Neural cell (in vitro differentiated cells): ENCODE measurements around the gene CSGALNACT2. TPM values are rescaled to one million over a fixed set of nuclear protein-coding genes. Genes with fewer than 3 reads are reported as not detected.

ENCODE experiments used
- H2AFZ ChIP-seq: fragments of 200-600, 300-800 bp; sonication (generic), shearing (Covaris generic); 2 replicates; pipeline ENCODE4 v1.6.0; 2014; ENCODE audit warnings: low read depth, mild to moderate bottlenecking, antibody characterized with exemption, low read length, moderate library complexity
- H3F3A ChIP-seq: fragments of 200-600 bp; shearing (Covaris generic); 2 replicates; pipeline ENCODE4 v1.6.1; 2016; ENCODE audit warnings: mild to moderate bottlenecking, moderate library complexity, mixed read lengths, antibody characterized with exemption, low read length; ENCODE audit not compliant: insufficient read depth, poor library complexity, severe bottlenecking
- H3K27ac ChIP-seq: fragments of 200-600, 300-800 bp; sonication (generic), shearing (Covaris generic); 2 replicates; pipeline ENCODE4 v1.5.1; 2014; ENCODE audit warnings: mild to moderate bottlenecking, low read length, moderate library complexity
- H3K27me3 ChIP-seq: fragments of 300-800, 200-600 bp; sonication (generic), shearing (Covaris generic); 2 replicates; pipeline ENCODE4 v1.6.0; 2014; ENCODE audit warnings: mild to moderate bottlenecking, low read depth, low read length, moderate library complexity; ENCODE audit not compliant: insufficient read depth
- H3K36me3 ChIP-seq: fragments of 300-800, 200-600 bp; sonication (generic), shearing (Covaris generic); 2 replicates; pipeline ENCODE4 v1.5.1; 2014; ENCODE audit warnings: mild to moderate bottlenecking, antibody characterized with exemption, low read length, moderate library complexity; ENCODE audit not compliant: insufficient read depth
- H3K4me2 ChIP-seq: fragments of 300-800, 200-600 bp; sonication (generic), shearing (Covaris generic); 2 replicates; pipeline ENCODE4 v1.6.0; 2014; ENCODE audit warnings: mild to moderate bottlenecking, low read length
- H3K4me3 ChIP-seq: fragments of 300-800, 200-600 bp; sonication (generic), shearing (Covaris generic); 2 replicates; pipeline ENCODE4 v1.5.1; 2014; ENCODE audit warnings: mild to moderate bottlenecking, low read length, moderate library complexity
- H3K79me2 ChIP-seq: fragments of 200-600 bp; shearing (Covaris generic); replicated peaks from 2 replicates; pipeline ENCODE4 v1.6.0; 2014; ENCODE audit warnings: mild to moderate bottlenecking, low read length, moderate library complexity; ENCODE audit not compliant: insufficient read depth
- H3K9ac ChIP-seq: fragments of 300-800, 200-600 bp; sonication (generic), shearing (Covaris generic); 2 replicates; pipeline ENCODE4 v1.6.1; 2016; ENCODE audit warnings: mild to moderate bottlenecking, low read length, mixed read lengths
- H3K9me2 ChIP-seq: fragments of 200-600 bp; shearing (Covaris generic); 2 replicates; pipeline ENCODE4 v1.6.1; 2016; ENCODE audit warnings: mild to moderate bottlenecking, low read length, mixed read lengths; ENCODE audit not compliant: insufficient read depth
- H3K9me3 ChIP-seq: fragments of 200-600, 300-800 bp; sonication (generic), shearing (Covaris generic); 2 replicates; pipeline ENCODE4 v1.6.1; 2016; ENCODE audit warnings: mild to moderate bottlenecking, mixed run types, low read length, moderate library complexity, mixed read lengths
- H4K20me1 ChIP-seq: fragments of 200-600 bp; shearing (Covaris generic); 2 replicates; pipeline ENCODE4 v1.6.1; 2016; ENCODE audit warnings: mild to moderate bottlenecking, mixed run types; ENCODE audit not compliant: insufficient read depth
- EP300 ChIP-seq: fragments of 450-650 bp; conservative IDR thresholded peaks from 2 replicates; pipeline ENCODE4 v1.6.1; 2014; ENCODE audit warnings: antibody characterized with exemption, mild to moderate bottlenecking, moderate library complexity; ENCODE audit not compliant: poor library complexity, severe bottlenecking
- EZH2 ChIP-seq: fragments of 200-600, 300-800 bp; shearing (Covaris generic), sonication (generic); IDR thresholded peaks from 2 replicates; pipeline ENCODE4 v1.6.1; 2014; ENCODE audit warnings: antibody characterized with exemption, low read length, borderline replicate concordance, mild to moderate bottlenecking; ENCODE audit not compliant: insufficient read depth, poor library complexity, severe bottlenecking
- MXI1 ChIP-seq: fragments of 450-650 bp; conservative IDR thresholded peaks from 2 replicates; pipeline ENCODE4 v1.6.1; 2014; ENCODE audit warnings: antibody characterized with exemption, mild to moderate bottlenecking; ENCODE audit not compliant: poor library complexity, severe bottlenecking
- POLR2AphosphoS5 ChIP-seq: IDR thresholded peaks from 2 replicates; pipeline ENCODE4 v1.6.1; 2012
- RAD21 ChIP-seq: fragments of 450-650 bp; conservative IDR thresholded peaks from 2 replicates; pipeline ENCODE4 v1.6.1; 2014; ENCODE audit warnings: antibody characterized with exemption, mild to moderate bottlenecking, moderate library complexity
- SMC3 ChIP-seq: fragments of 450-650 bp; conservative IDR thresholded peaks from 2 replicates; pipeline ENCODE4 v1.6.1; 2014; ENCODE audit warnings: antibody characterized with exemption, mild to moderate bottlenecking, moderate library complexity; ENCODE audit not compliant: poor library complexity
- TAF1 ChIP-seq: IDR thresholded peaks from 2 replicates; pipeline ENCODE4 v1.6.1; 2012; ENCODE audit warnings: low read depth
- polyA plus RNA-seq: library from polyadenylated mRNA; depleted of rRNA; stranded (reverse); fragments of >200 nt; gene quantifications from 2 replicates; pipeline ENCODE4 v1.2.3, GENCODE V29; 2014
- TF ChIP-seq, protein P1 (sequence below): IDR thresholded peaks from 2 replicates; pipeline ENCODE4 v1.6.1; 2012; ENCODE audit warnings: borderline replicate concordance
- TF ChIP-seq, protein P2 (sequence below): fragments of 450-650 bp; IDR thresholded peaks from 2 replicates; pipeline ENCODE4 v1.5.1; 2014; ENCODE audit warnings: antibody characterized with exemption, mild to moderate bottlenecking, moderate library complexity; ENCODE audit not compliant: poor library complexity, severe bottlenecking

Gene CSGALNACT2
- polyA plus RNA-seq, 1 donor from 2014 or later = 20.7 TPM

DNA sequence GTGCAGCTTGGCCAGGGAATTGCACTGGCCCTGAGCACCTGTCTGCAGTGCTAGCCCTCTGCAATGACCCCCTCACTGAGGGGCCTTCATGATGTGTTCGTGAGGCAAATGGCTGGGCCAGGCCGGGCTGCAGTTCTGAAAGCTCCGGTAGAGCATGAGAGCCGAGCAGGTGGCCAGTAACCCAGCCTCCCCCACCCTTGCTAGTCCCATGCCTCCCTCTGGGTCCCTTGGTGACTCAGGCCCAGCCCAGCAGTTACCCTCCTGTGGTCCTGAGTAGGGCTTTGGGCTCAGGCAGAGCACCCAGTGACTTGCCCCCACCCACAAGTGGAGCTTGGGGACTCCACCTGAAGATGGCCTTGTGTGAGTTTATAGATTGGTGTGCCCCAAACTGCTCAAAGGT lies 16.1 kb upstream of the CSGALNACT2 start:
- TF ChIP-seq TAF1 (no peak), RAD21 (no peak), EP300 (no peak), MXI1 (no peak), EZH2 (no peak), SMC3 (no peak), POLR2AphosphoS5 (no peak)
- TF ChIP-seq, protein P1, sequence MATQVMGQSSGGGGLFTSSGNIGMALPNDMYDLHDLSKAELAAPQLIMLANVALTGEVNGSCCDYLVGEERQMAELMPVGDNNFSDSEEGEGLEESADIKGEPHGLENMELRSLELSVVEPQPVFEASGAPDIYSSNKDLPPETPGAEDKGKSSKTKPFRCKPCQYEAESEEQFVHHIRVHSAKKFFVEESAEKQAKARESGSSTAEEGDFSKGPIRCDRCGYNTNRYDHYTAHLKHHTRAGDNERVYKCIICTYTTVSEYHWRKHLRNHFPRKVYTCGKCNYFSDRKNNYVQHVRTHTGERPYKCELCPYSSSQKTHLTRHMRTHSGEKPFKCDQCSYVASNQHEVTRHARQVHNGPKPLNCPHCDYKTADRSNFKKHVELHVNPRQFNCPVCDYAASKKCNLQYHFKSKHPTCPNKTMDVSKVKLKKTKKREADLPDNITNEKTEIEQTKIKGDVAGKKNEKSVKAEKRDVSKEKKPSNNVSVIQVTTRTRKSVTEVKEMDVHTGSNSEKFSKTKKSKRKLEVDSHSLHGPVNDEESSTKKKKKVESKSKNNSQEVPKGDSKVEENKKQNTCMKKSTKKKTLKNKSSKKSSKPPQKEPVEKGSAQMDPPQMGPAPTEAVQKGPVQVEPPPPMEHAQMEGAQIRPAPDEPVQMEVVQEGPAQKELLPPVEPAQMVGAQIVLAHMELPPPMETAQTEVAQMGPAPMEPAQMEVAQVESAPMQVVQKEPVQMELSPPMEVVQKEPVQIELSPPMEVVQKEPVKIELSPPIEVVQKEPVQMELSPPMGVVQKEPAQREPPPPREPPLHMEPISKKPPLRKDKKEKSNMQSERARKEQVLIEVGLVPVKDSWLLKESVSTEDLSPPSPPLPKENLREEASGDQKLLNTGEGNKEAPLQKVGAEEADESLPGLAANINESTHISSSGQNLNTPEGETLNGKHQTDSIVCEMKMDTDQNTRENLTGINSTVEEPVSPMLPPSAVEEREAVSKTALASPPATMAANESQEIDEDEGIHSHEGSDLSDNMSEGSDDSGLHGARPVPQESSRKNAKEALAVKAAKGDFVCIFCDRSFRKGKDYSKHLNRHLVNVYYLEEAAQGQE = no peak
- TF ChIP-seq, protein P2, sequence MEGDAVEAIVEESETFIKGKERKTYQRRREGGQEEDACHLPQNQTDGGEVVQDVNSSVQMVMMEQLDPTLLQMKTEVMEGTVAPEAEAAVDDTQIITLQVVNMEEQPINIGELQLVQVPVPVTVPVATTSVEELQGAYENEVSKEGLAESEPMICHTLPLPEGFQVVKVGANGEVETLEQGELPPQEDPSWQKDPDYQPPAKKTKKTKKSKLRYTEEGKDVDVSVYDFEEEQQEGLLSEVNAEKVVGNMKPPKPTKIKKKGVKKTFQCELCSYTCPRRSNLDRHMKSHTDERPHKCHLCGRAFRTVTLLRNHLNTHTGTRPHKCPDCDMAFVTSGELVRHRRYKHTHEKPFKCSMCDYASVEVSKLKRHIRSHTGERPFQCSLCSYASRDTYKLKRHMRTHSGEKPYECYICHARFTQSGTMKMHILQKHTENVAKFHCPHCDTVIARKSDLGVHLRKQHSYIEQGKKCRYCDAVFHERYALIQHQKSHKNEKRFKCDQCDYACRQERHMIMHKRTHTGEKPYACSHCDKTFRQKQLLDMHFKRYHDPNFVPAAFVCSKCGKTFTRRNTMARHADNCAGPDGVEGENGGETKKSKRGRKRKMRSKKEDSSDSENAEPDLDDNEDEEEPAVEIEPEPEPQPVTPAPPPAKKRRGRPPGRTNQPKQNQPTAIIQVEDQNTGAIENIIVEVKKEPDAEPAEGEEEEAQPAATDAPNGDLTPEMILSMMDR = no peak
- Histone ChIP-seq H3K9me3 (no peaks in the 10 kb centered on the region), H3K36me3 (no peaks in the 10 kb centered on the region), H2AFZ (no peak overlapping the region), H3K9ac (no peak overlapping the region), H3F3A (no peaks in the 10 kb centered on the region), H3K79me2 (no peaks in the 10 kb centered on the region), H3K4me2 (no peak overlapping the region), H3K4me3 (no peak overlapping the region), H4K20me1 (no peaks in the 10 kb centered on the region), H3K27ac (no peak overlapping the region), H3K27me3 (no peaks in the 10 kb centered on the region), H3K9me2 (no peaks in the 10 kb centered on the region)

DNA sequence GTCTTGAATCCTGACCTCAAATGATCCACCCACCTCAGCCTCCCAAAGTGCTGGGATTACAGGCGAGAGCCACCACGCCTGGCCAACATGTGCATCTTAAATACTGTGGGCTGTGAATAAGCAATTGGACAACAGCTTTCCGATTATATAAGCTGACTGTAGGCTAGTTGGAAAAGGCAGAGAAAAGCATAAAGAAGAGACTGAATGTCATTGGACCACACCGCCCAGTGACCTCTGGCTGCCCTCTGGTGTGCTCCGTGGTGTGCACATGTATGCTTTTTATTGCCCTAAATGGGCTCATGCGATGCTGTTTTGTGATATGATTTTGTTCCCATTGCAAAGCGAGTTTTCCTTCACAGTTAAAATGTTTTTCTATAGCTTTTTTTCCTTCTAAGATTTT lies 15.4 kb upstream of the CSGALNACT2 start:
- no peak overlapping the region for H2AFZ ChIP-seq
- no peaks in the 10 kb centered on the region for H3K79me2 ChIP-seq
- no peak overlapping the region for H3K4me2 ChIP-seq
- H3K27me3 ChIP-seq = no peaks in the 10 kb centered on the region
- H3K9ac ChIP-seq = no peak overlapping the region
- H3K36me3 ChIP-seq = no peaks in the 10 kb centered on the region
- no peaks in the 10 kb centered on the region for H4K20me1 ChIP-seq
- H3K27ac ChIP-seq = no peak overlapping the region
- H3K4me3 ChIP-seq = no peak overlapping the region
- H3F3A ChIP-seq = no peaks in the 10 kb centered on the region
- H3K9me3 ChIP-seq = no peaks in the 10 kb centered on the region
- H3K9me2 ChIP-seq = no peaks in the 10 kb centered on the region
- TF ChIP-seq EP300 = no peak

DNA sequence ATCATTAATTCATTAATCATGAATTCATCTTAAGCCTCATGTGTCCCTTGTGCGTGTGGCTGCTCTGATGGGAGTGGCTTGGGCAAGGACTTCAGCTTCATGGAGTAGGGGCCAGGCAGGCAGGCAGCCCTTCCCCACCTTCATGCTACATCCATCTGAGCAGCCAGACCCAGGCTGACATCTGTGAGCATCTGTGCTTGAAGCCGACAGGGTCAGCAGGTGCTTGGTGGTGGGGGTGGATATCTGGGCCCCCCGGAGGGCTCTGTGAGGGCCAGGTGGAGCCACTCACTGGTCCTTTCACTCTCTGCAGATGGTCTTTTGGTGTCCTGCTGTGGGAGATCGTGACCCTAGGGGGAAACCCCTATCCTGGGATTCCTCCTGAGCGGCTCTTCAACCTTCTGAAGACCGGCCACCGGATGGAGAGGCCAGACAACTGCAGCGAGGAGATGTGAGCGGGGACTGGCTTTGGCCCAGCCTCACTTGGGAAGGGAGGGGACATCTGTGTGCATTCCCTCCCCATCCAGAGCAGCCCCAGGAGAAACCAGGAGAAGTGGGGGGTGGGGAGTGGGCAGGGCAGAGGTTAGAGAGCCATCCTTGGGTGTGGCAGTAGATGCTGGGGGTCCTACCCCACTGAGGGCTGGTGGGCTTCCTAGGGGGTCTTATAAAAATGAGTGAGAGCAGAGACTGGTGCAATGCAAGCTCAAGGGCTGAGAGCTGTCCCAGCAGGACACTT lies 14.7 kb upstream of the CSGALNACT2 start:
- Histone ChIP-seq H3K4me3 (no peak overlapping the region), H3K9me3 (no peaks in the 10 kb centered on the region), H3K27me3 (no peaks in the 10 kb centered on the region), H3K9me2 (no peaks in the 10 kb centered on the region), H2AFZ (no peak overlapping the region), H3K36me3 (no peaks in the 10 kb centered on the region), H3F3A (no peaks in the 10 kb centered on the region), H3K4me2 (no peak overlapping the region), H3K79me2 (no peaks in the 10 kb centered on the region), H3K27ac (no peak overlapping the region), H3K9ac (no peak overlapping the region), H4K20me1 (no peaks in the 10 kb centered on the region)
- TF ChIP-seq MXI1 = no peak
